ENCODE results near the gene LRFN5. TPM values are rescaled to one million over a fixed set of nuclear protein-coding genes. Genes with fewer than 3 reads are reported as not detected.

Gene LRFN5
- total RNA-seq, 1 experiment from 2014 or later, result 9.8 TPM

DNA sequence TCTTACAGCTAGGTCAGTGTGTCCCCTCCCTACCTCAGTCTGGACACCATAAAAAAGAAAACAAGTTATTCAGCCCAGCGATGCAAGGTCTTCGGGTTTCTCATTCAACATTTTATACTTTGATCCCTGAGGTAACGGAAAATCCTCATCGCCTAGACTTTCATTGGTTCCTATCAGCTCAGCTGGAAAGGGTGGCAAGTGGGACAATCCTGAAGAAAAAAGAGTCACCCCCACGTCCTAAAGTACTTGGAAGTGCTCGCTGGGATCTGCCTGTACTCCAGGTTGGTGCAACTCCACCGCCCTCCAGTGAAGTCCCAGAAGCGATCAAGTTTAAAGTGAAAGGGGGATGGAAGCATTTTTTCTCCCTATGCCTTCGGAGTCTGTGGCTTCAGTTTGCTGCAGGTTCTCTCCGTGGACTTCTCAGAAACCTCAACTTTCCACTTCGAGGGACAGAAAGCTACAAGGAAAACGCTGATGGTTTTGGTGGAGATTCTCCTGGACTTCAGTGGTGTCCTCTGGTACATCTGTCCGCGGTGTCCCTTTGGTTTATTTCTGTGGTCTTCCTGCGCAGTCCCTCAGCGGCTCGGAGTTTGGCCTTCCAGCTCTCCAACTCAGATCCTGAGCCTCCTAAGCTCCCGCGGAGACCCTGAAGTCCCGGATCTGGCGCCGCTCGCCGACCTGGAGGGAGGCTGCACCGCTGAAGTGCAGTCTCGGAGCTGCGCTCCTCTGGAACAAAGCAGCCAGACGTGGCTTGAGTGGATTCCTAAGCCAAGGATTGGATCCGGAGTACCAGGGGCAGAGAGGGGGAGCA is 1.8 kb upstream of the LRFN5 start:
- in situ Hi-C loops (cut with HindIII; ENCODE audit: low pct_unique_long_range_greater_than_20kb, low sequenced_read_pairs) (no loop called here), intact Hi-C loops (cut with micrococcal nuclease; ENCODE audit: unreplicated experiment) (loop anchor here (10.0 kb wide), 3 partner anchors 180 to 590 kb away; no protein-coding TSS in a partner anchor)
- DNase-seq (ENCODE audit: low read depth, low spot score) (no peak), ATAC-seq (peak; percentile 57)
- H3K9me3 ChIP-seq (ENCODE audit: control insufficient read depth, insufficient read depth, low read depth, low read length), result no peaks in the 10 kb centered on the region
- POLR2A ChIA-PET, result interaction anchor here (0.6 kb wide), 1 partner anchor 303 kb away, joined by 4 read pairs; no protein-coding TSS in a partner anchor
- no peaks in the 10 kb centered on the region for H3K36me3 ChIP-seq (ENCODE audit: control insufficient read depth, insufficient read depth, low read length)
- H3K27me3 ChIP-seq (ENCODE audit: control insufficient read depth, insufficient read depth, low read length), result no peaks in the 10 kb centered on the region
- H3K27ac ChIP-seq (ENCODE audit: low read length), result peak overlapping the region; percentile 95
- CTCF ChIA-PET, result no interaction called here
- TF ChIP-seq, protein P1, sequence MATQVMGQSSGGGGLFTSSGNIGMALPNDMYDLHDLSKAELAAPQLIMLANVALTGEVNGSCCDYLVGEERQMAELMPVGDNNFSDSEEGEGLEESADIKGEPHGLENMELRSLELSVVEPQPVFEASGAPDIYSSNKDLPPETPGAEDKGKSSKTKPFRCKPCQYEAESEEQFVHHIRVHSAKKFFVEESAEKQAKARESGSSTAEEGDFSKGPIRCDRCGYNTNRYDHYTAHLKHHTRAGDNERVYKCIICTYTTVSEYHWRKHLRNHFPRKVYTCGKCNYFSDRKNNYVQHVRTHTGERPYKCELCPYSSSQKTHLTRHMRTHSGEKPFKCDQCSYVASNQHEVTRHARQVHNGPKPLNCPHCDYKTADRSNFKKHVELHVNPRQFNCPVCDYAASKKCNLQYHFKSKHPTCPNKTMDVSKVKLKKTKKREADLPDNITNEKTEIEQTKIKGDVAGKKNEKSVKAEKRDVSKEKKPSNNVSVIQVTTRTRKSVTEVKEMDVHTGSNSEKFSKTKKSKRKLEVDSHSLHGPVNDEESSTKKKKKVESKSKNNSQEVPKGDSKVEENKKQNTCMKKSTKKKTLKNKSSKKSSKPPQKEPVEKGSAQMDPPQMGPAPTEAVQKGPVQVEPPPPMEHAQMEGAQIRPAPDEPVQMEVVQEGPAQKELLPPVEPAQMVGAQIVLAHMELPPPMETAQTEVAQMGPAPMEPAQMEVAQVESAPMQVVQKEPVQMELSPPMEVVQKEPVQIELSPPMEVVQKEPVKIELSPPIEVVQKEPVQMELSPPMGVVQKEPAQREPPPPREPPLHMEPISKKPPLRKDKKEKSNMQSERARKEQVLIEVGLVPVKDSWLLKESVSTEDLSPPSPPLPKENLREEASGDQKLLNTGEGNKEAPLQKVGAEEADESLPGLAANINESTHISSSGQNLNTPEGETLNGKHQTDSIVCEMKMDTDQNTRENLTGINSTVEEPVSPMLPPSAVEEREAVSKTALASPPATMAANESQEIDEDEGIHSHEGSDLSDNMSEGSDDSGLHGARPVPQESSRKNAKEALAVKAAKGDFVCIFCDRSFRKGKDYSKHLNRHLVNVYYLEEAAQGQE (IDR thresholded peaks at IDR 0.05; ENCODE audit: insufficient read depth in 1 of 2, low read depth in 2 of 2, low read length in 1 of 2), result no peak
- no peak for TF ChIP-seq TCF7L2 (IDR thresholded peaks at IDR 0.05; ENCODE audit: low read depth, low read length)
- no peak for TF ChIP-seq SIN3A (IDR thresholded peaks at IDR 0.05; ENCODE audit: borderline replicate concordance, insufficient read depth, low read depth, low read length)
- TF ChIP-seq POLR2AphosphoS5 (IDR thresholded peaks at IDR 0.05; ENCODE audit: low read depth, low read length), result no peak
- TF ChIP-seq, protein P2, sequence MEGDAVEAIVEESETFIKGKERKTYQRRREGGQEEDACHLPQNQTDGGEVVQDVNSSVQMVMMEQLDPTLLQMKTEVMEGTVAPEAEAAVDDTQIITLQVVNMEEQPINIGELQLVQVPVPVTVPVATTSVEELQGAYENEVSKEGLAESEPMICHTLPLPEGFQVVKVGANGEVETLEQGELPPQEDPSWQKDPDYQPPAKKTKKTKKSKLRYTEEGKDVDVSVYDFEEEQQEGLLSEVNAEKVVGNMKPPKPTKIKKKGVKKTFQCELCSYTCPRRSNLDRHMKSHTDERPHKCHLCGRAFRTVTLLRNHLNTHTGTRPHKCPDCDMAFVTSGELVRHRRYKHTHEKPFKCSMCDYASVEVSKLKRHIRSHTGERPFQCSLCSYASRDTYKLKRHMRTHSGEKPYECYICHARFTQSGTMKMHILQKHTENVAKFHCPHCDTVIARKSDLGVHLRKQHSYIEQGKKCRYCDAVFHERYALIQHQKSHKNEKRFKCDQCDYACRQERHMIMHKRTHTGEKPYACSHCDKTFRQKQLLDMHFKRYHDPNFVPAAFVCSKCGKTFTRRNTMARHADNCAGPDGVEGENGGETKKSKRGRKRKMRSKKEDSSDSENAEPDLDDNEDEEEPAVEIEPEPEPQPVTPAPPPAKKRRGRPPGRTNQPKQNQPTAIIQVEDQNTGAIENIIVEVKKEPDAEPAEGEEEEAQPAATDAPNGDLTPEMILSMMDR (IDR thresholded peaks at IDR 0.05), result no peak
- peak overlapping the region; percentile 62 to 84 for H3K4me3 ChIP-seq (ENCODE audit: low read depth in 2 of 2, low read length in 2 of 2)
- BruUV-seq (replicated peaks), result TSS peak; percentile 53
- H3K4me1 ChIP-seq (ENCODE audit: control insufficient read depth, insufficient read depth, low read length), result peaks cover 5% of the 10 kb centered on the region

DNA sequence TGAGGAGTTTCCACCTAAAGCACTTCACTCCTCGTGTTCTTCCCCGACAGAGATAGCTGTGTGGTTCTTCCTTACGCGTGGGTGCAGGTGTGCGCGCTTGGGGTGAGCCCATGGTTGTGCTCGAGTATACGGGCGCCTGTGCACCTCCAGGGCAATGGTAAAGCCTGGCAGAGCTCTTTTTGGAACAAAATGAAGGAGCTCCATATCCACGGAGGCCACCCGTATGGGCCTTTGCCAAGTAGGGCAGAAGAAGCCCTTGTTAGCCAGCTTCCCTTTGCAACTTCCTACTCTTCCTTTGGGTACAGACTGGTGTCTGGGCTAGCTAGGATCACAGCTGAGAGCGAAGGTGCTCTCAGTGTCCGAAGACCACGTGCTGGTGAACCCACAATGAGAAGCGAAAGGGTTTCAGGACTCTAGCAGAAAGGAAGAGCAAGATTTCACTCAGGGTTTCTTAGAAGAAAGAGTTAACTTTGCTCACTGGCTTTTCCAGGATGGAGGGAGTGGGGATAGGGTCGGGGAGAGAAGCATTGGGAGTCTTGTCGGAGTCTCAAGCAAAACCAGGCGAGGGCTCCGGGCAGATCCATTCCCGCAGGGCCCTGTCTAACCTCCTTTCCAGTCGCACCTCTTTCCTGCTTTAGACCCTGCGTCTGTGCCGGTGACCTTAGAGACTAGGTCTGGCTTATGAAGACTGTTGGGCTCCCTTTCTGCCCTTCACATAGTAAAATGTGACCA is 960 bp upstream of the LRFN5 start:
- peak; percentile 27; the same call in 1 of the 2 replicates for ATAC-seq
- Histone ChIP-seq H3K9me3 (ENCODE audit: control insufficient read depth, insufficient read depth, low read depth, low read length) (no peaks in the 10 kb centered on the region), H3K4me3 (ENCODE audit: low read depth in 2 of 2, low read length in 2 of 2) (peak overlapping the region; percentile 62 to 84), H3K27me3 (ENCODE audit: control insufficient read depth, insufficient read depth, low read length) (no peaks in the 10 kb centered on the region), H3K4me1 (ENCODE audit: control insufficient read depth, insufficient read depth, low read length) (peaks cover 5% of the 10 kb centered on the region), H3K27ac (ENCODE audit: low read length) (peak overlapping the region; percentile 95), H3K36me3 (ENCODE audit: control insufficient read depth, insufficient read depth, low read length) (no peaks in the 10 kb centered on the region)
- intact Hi-C loops (cut with micrococcal nuclease; ENCODE audit: unreplicated experiment) (loop anchor here (10.0 kb wide), 3 partner anchors 179 to 589 kb away; no protein-coding TSS in a partner anchor), in situ Hi-C loops (cut with HindIII; ENCODE audit: low pct_unique_long_range_greater_than_20kb, low sequenced_read_pairs) (no loop called here)
- ChIA-PET POLR2A (interaction anchor here (0.6 kb wide), 1 partner anchor 304 kb away, joined by 4 read pairs; no protein-coding TSS in a partner anchor), CTCF (no interaction called here)
- TF ChIP-seq, protein P1 (IDR thresholded peaks at IDR 0.05; ENCODE audit: insufficient read depth in 1 of 2, low read depth in 2 of 2, low read length in 1 of 2), result no peak
- TF ChIP-seq, protein P2 (IDR thresholded peaks at IDR 0.05), result no peak
- no peak for DNase-seq (ENCODE audit: low read depth, low spot score)
- BruUV-seq (replicated peaks), result no TSS peak

Measured in Panc1 (cell line).